HepG2 (cell line): Measurements from ENCODE around the gene SAA2. TPM values are rescaled to one million over a fixed set of nuclear protein-coding genes. Genes with fewer than 3 reads are reported as not detected.

Experiments
- ATAC-seq: fragments of 200-7000 bp; cut with Tn5 transposase; 3 replicates; pipeline ENCODE4 v1.9.1; 2020; ENCODE audit warnings: mild to moderate bottlenecking, moderate library complexity
- BruUV-seq: library from RNA; stranded (reverse); fragments of 400-500 nt; replicated peaks from 2 replicates; lab custom pipeline; 2021; lab: Mats Ljungman, UMichigan
- CTCF ChIA-PET: fragments of 300-600 bp; formaldehyde crosslinking; extraction: SDS; loops from one replicate; lab custom pipeline; 2021; ENCODE audit warnings: low total read pairs, inconsistent platforms, low intra/inter-chr PET ratio; lab: Yijun Ruan, JAX
- POLR2A ChIA-PET: fragments of 350-600 bp; sonication (Branson Sonifier 250); formaldehyde crosslinking; loops from one replicate; lab custom pipeline; 2020; ENCODE audit warnings: antibody characterized with exemption, inconsistent platforms; lab: Yijun Ruan, JAX
- DNase-seq: peaks from one replicate; pipeline ENCODE4 v3.0.0-alpha.2; 2015; ENCODE audit warnings: low spot score
- FAIRE-seq: peaks from 3 replicates; lab custom pipeline; 2011; peaks lifted over from hg19 to GRCh38; lab: Jason Lieb, UNC
- H2AFZ ChIP-seq: one replicate; pipeline ENCODE4 v1.6.1; 2011; ENCODE audit warnings: low read length, inconsistent platforms
- H3K27ac ChIP-seq: fragments of 300-600 bp; 3 replicates; pipeline ENCODE4 v1.8.0; 2011; ENCODE audit warnings: mixed run types, mild to moderate bottlenecking, mixed read lengths, low read length, inconsistent platforms; ENCODE audit not compliant: insufficient read depth; ENCODE audit errors: extremely low read length
- H3K27me3 ChIP-seq, 2 experiments: fragments of 200-600 bp in 1 of 2; 2 replicates in 1 of 2; 3 replicates in 1 of 2; pipeline versions ENCODE4 v1.6.0 to v1.8.0; 2011; ENCODE audit warnings: low read length in 2 of 2, mild to moderate bottlenecking in 2 of 2, moderate library complexity in 2 of 2, inconsistent platforms in 1 of 2; ENCODE audit not compliant: insufficient read depth in 2 of 2, control insufficient read depth in 1 of 2
- H3K36me3 ChIP-seq, 2 experiments: fragments of 200-600 bp in 1 of 2; replicated peaks in 1 of 2; 2 replicates in 1 of 2; 3 replicates in 1 of 2; pipeline versions ENCODE4 v1.5.1 to v1.8.0; 2011; ENCODE audit warnings: low read length in 2 of 2, inconsistent platforms in 1 of 2; ENCODE audit not compliant: insufficient read depth in 2 of 2, control insufficient read depth in 1 of 2
- H3K4me1 ChIP-seq: 2 replicates; pipeline ENCODE4 v1.5.1; 2012; ENCODE audit warnings: low read length, inconsistent platforms; ENCODE audit not compliant: insufficient read depth
- H3K4me2 ChIP-seq: 2 replicates; pipeline ENCODE4 v1.6.0; 2011; ENCODE audit warnings: low read depth, low read length, inconsistent platforms
- H3K4me3 ChIP-seq, 3 experiments: fragments of 200-600 bp in 1 of 3; sonication (generic), shearing (Covaris generic) in 1 of 3; replicated peaks in 1 of 3; 2 replicates each; pipeline ENCODE4 v1.5.1; 2011 to 2016; ENCODE audit warnings: low read length in 3 of 3, inconsistent platforms in 2 of 3, low read depth in 2 of 3, mild to moderate bottlenecking in 2 of 3, control low read depth in 1 of 3, mixed read lengths in 1 of 3; ENCODE audit not compliant: insufficient read depth in 1 of 3
- H3K79me2 ChIP-seq: one replicate; pipeline ENCODE4 v1.6.1; 2011; ENCODE audit warnings: low read length, inconsistent platforms; ENCODE audit not compliant: insufficient read depth
- H3K9ac ChIP-seq: 2 replicates; pipeline ENCODE4 v1.6.0; 2011; ENCODE audit warnings: mild to moderate bottlenecking, low read depth, low read length, inconsistent platforms; ENCODE audit not compliant: insufficient read depth
- H3K9me3 ChIP-seq: 2 replicates; pipeline ENCODE4 v1.5.1; 2012; ENCODE audit warnings: mild to moderate bottlenecking, low read length
- H4K20me1 ChIP-seq: 2 replicates; pipeline ENCODE4 v1.6.0; 2011; ENCODE audit warnings: inconsistent platforms, mild to moderate bottlenecking, low read length, moderate library complexity; ENCODE audit not compliant: insufficient read depth
- GRHL1 ChIP-seq: sonication (generic); formaldehyde crosslinking; conservative IDR thresholded peaks from 2 replicates; pipeline ENCODE4 v1.8.0; 2022; ENCODE audit warnings: missing genetic modification reagents
- HOXA3 ChIP-seq: sonication (generic); formaldehyde crosslinking; IDR thresholded peaks from 2 replicates; pipeline ENCODE4 v1.5.0; 2020; ENCODE audit warnings: missing genetic modification reagents
- HOXA7 ChIP-seq: sonication (generic); formaldehyde crosslinking; IDR thresholded peaks from 2 replicates; pipeline ENCODE4 v1.8.1; 2022; ENCODE audit warnings: mild to moderate bottlenecking, missing genetic modification reagents, moderate library complexity
- NFE2 ChIP-seq: sonication (generic); formaldehyde crosslinking; IDR thresholded peaks from 2 replicates; pipeline ENCODE4 v1.4.0; 2020; ENCODE audit warnings: missing genetic modification reagents
- PCBP2 ChIP-seq: fragments of 200-400 bp; formaldehyde crosslinking; optimal IDR thresholded peaks from 2 replicates; pipeline ENCODE3; 2018; ENCODE audit warnings: low read length, low read depth; ENCODE audit not compliant: poor library complexity, severe bottlenecking
- PRDM10 ChIP-seq: sonication (generic); formaldehyde crosslinking; IDR thresholded peaks from 2 replicates; pipeline ENCODE4 v1.4.0; 2020; ENCODE audit warnings: low read depth, missing genetic modification reagents
- RARA ChIP-seq: IDR thresholded peaks from 2 replicates; pipeline ENCODE4 v1.6.1; 2016; ENCODE audit warnings: missing genetic modification reagents, missing compliant biosample characterization
- SIN3B ChIP-seq: fragments of 150-350 bp; IDR thresholded peaks from 2 replicates; pipeline ENCODE4 v1.6.1; 2014; ENCODE audit warnings: low read length
- ZBTB8A ChIP-seq: sonication (generic); formaldehyde crosslinking; IDR thresholded peaks from 2 replicates; pipeline ENCODE4 v1.4.0; 2020; ENCODE audit warnings: mild to moderate bottlenecking, low read depth, missing genetic modification reagents, borderline replicate concordance
- ZC3H13 ChIP-seq: sonication (generic); formaldehyde crosslinking; IDR thresholded peaks from 2 replicates; pipeline ENCODE4 v1.8.1; 2023; ENCODE audit warnings: mild to moderate bottlenecking, missing genetic modification reagents, moderate library complexity
- ZNF281 ChIP-seq: sonication (generic); formaldehyde crosslinking; IDR thresholded peaks from 2 replicates; pipeline ENCODE4 v1.4.0; 2020; ENCODE audit warnings: missing genetic modification reagents, borderline replicate concordance
- ZNF691 ChIP-seq: sonication (generic); formaldehyde crosslinking; IDR thresholded peaks from 2 replicates; pipeline ENCODE4 v1.4.0; 2020; ENCODE audit warnings: missing genetic modification reagents, low read depth, mild to moderate bottlenecking, borderline replicate concordance
- WGBS: methylation state at CpG from one replicate; pipeline ENCODE4 v1.1.6; 2017; ENCODE audit warnings: low lambda C conversion rate; 5-methylcytosine and 5-hydroxymethylcytosine counted together
- in situ Hi-C: cut with HindIII; loops from 2 replicates; pipeline ENCODE4 v1.10.0; 2017; ENCODE audit warnings: low pct_unique_long_range_greater_than_20kb; ENCODE audit not compliant: extremely low pct_ligation_motif_present
- intact Hi-C: fragments of 100-400 bp; cut with micrococcal nuclease; formaldehyde crosslinking; loops from one replicate; pipeline ENCODE4 v1.10.0; 2022; ENCODE audit not compliant: unreplicated experiment
- polyA plus RNA-seq, 8 experiments: library from polyadenylated mRNA; depleted of rRNA in 3 of 8; stranded (reverse) in 7 of 8; unstranded in 1 of 8; fragments of >200 nt; fragmentation: Illumina TruSeq in 4 of 8; extraction: Trizol in 4 of 8; gene quantifications; 2 replicates each; pipeline versions ENCODE4 v1.2.1 to v1.2.3, GENCODE V29; 2011 to 2016; ENCODE audit warnings: low read depth in 4 of 8, missing spikeins in 1 of 8, mixed read lengths in 1 of 8; ENCODE audit not compliant: insufficient read depth in 1 of 8
- total RNA-seq, 5 experiments: library from RNA; depleted of rRNA; stranded (reverse); fragments of >200 nt; fragmentation: Illumina TruSeq; extraction: Trizol; gene quantifications; 2 replicates each; pipeline ENCODE4 v1.2.3, GENCODE V29; 2016; ENCODE audit warnings: low read depth in 1 of 5

SAA2 gene
- total and polyA plus RNA-seq, 2 of the 13 experiments (the other 11 are each of a cell fraction or from before 2014, with no cell fraction given), result 0.27 TPM; not detected in 1

GRCh38 chr11:18229501-18229900 lies 19.0 kb downstream of the SAA2 start (continued):
- TF ChIP-seq PRDM10 (CRISPR knock-in tag), result no peak

- H3K27ac ChIP-seq, result no peak overlapping the region
- no peaks in the 10 kb centered on the region for H3K36me3 ChIP-seq
- DNase-seq (no peak), ATAC-seq (no peak), FAIRE-seq (no peak)
- in situ Hi-C loops, result no loop called here
- no peaks in the 10 kb centered on the region for H3K27me3 ChIP-seq
- H4K20me1 ChIP-seq, result no peaks in the 10 kb centered on the region
- ChIA-PET POLR2A (interaction anchor here (1.5 to 2.7 kb wide), 2 partner anchors 9 to 10 kb away, joined by 3 to 37 read pairs; partner anchors contain the start of gene SAA4), CTCF (no interaction called here)
- no peak overlapping the region for H2AFZ ChIP-seq
- WGBS, result 99% methylated on average over 2 of the region's 2 CpGs
- no peak overlapping the region for H3K4me3 ChIP-seq
- intact Hi-C loops, result no loop called here
- H3K9ac ChIP-seq, result no peak overlapping the region
- no peak overlapping the region for H3K4me2 ChIP-seq
- BruUV-seq, result no TSS peak
- H3K9me3 ChIP-seq, result no peaks in the 10 kb centered on the region
- peaks cover 73% of the 10 kb centered on the region for H3K4me1 ChIP-seq
- H3K79me2 ChIP-seq, result no peaks in the 10 kb centered on the region
- TF ChIP-seq HOXA3 (CRISPR knock-in tag) (no peak), ZBTB8A (CRISPR knock-in tag) (no peak), ZNF281 (CRISPR knock-in tag) (no peak), GRHL1 (no peak), ZNF691 (no peak), HOXA7 (CRISPR knock-in tag) (no peak), ZC3H13 (no peak), PCBP2 (no peak), NFE2 (CRISPR knock-in tag) (no peak), RARA (no peak), SIN3B (no peak)
Observed at GRCh38 chr11:18225913-18226312, 22.6 kb downstream of the SAA2 start.
